ENCODE data around the gene ULBP1.
A peak's percentile ranks its signal among the peaks of the same experiment; 100 is the strongest.
"Not testable (repeated sequence)": the region's sequence is repeated elsewhere in the genome, so short reads cannot be mapped to it uniquely, and the experiment has no call there.

Gene ULBP1, protein sequence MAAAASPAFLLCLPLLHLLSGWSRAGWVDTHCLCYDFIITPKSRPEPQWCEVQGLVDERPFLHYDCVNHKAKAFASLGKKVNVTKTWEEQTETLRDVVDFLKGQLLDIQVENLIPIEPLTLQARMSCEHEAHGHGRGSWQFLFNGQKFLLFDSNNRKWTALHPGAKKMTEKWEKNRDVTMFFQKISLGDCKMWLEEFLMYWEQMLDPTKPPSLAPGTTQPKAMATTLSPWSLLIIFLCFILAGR

DNA sequence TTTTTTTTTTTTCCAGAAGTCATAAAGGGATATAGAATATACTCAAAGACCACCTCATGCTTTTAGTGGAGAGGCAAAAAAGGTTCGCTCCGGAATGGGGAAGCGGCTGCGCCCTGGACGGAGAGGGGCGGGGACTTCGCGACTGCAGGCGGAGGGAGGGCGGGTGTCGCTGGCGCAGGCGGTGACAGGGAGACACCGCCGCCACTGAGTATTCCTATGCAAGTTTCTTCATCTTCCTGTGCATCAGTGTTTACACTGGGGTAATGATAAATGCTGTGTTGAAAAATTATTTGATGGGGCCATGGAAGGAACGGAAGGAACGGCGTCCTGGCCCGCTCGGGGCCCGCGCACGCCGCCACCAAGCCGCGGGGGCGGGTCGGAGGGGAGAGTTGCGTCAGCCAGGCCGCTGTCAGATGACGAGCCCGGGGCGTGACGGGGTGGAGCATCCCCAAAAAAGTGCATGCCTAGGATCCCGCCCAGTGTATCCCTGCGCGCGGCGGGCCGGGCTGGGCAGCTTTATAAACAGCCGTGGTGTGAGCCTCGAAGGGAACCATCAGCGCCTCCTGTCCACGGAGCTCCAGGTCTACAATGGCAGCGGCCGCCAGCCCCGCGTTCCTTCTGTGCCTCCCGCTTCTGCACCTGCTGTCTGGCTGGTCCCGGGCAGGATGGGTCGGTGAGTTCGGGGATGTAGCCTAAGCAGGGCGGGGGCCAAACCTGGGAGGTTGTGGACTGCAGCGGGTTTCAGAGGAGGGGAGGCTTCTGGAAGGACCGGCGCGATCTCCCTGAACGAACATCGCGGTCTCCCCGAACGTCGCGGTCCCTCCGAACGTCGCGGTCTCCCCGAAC lies at the start of gene ULBP1:
Gene ULBP1, plus strand, starts transcription at position 482 of the 846 bp plus-strand sequence. Its CDS starts 107 bp downstream, at position 589.
- DNase-seq = peak; percentile 74

DNA sequence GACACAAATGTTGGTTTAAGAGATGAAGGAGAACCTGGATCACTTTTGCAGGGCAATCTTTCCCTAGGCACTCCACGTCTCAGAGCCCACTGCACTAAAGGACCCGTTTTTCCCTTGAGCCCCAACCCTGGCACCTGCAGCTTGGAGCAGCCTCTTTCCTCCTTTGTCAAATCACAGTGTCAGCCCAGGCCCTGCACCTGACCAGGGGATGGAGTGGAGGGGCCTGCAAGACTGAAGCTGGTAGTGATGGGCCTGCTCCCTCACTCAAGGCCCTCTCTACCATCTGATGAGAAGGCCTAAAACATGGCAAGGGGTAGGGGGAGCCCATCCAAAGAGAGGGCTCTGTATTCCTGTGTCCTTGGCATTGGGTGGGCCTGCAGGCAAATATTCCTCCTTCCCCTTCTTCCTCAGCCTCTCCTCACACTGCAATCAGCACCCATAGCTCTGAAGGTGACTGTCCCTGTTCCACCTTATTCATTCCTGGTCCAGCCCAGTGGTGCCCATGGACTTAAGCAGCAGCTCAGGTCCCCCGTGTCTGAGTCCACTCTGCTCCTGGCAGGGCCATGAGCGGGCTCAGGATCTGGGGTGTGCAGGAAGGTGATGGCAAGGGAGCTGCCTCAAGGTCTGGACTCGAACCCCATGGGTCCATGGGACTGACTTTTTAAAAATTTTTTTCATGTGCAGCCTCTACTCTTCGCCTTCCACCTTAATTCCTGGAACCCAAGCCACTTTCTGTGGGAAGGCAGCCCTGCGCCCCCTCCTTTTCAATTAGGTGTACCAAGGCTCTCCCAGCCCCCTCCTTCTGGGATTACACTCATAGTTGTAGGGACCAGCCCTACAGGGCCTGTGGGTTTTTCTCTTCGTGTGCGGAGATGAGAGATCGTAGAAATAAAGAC lies 47.5 kb upstream of the ULBP1 start:
- DNase-seq = no peak

DNA sequence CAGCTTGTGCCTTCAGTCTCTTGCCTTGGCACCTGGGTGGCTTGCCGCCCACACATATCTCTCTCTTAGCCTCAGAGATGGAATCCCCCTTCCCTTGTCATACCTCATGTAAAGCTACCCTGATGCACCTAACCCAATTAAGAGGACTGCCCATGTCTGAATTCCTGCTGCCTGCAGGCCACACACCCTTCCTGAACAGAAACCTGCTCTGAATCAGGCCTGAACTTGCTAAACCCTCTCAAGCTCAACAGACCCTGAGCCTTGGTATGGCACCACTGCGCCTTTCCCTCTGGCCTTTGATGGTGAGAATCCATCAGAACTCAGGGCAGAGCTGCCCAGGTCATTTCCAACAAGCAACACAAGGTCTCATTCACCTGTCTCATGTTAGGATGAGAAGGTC lies 46.1 kb upstream of the ULBP1 start:
- DNase-seq = no peak

DNA sequence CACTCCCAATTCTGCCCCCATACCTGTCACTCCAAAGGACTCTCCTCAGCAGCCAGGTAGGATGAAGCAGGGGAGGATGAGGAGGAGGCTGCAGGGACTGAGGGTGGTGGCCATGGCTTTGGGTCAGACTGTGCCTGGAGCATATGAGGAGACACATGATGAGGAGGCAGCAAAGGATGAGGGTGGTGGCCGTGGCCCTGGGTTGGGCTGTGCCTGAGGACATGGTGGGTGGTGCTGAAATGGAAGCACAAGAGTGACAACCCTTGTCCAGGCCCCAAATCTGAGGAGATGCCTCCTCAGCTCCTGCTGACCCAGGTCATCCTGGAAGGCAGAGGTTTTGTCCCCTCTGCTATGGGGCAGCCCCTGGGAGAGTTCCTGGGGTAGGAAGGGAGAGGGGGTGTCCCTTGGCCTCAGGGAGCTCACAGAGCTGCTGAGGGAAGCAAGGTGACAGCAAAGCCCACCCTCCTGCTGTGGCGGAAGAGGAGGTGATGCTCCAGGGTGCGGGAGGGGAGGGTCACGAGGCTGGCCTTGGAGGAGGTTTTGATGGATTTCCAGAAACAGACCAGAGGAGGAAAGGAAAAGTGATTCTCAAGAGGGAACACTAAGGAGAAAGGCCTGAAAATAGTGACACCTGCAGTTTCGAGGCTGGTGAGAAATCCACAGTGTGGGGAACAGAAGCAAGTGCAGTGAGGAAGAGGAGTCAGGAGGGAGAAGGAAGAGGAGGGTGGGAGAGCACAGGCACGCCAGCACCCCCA lies 45.4 kb upstream of the ULBP1 start:
- no peak for DNase-seq

DNA sequence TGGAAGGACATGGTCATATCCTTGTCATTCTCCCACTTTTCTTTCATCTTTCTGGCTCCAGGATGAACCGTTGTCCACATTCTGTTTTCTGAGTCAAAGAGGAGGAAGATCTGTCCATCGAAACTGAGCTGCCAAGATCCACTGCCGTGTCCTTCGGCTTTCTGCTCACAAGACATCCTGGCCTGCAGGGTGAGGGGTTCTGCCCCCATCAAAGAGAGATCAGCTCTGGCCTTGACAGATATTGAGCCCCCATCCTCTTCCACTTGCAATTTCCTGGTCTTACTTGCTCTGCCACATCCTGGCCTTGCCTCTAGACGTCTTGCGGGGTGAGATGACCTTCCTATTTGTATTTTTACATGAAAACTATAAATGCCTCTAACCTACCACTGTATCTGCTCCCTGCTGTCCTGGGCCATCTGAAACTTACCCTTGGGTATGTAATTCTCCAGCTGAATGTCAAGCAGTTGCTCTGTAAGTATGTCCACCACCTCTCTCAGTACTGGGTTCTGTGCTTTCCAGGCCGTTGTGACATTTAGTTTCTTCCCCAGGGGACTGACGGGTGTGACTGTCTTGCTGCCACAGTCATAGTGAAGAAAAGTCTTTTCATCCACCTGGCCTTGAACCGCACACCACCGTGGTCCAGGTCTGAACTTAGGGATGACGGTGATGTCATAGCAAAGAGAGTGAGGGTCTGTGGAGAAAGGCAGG lies 44.5 kb upstream of the ULBP1 start:
- DNase-seq = not testable (repeated sequence)

DNA sequence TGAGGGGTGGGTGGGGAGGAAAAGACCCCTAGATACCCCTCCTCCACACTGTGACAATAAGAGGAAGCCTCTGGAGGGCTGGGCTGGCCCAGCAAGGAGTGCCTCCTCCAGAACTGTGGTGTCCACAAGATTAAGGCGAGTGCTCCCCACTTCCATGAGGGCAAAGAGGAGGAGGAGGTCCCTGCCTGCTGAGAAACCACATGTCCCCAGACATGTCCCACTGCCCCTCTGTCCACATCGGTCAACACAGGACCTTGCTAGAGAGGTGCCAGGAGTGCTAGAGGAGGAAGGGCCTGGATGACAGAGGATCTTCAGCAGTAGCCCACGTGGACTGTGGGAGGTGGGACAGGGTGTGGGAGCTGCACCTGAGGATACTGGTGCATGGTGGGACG lies 43.9 kb upstream of the ULBP1 start:
- no peak for DNase-seq

DNA sequence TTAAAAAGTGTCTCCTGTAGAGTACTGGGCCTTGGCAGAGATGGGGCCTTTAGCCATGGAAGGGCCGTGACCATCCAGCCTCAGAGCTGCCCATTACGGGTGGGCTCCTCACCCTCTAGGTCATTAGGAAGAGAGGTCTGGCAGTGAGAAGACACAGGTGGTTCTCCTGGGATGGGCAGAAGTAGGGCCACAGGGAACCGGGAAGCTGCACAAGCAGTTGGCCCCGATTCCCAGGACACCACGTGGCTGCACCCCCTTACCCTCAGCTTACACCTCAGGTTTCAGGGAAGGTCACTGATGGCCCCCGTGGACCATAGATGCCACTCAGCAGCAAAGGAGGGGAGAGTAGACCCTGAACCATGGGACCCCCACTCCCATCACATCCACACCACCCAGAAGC lies 42.4 kb upstream of the ULBP1 start:
- DNase-seq = no peak

DNA sequence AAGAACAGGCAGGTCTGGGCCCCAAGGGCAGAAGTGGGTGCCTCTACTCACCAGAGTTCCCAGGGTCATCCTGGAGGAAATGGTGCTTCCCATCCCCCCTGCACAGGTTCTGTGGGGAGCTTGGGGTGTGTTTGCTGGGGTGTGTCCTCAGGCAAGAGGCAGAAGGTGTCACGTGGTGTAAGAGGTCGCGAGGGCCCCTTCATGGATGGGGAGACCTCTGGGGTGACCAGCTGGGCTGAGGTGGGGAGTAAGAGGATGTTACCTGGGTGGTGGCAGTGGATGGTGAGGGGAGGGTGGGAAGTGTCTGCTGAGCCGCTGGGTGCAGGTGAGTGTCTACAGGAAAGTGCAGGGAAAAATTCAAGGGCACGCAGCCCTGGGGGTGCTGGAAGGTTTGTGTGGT lies 41.7 kb upstream of the ULBP1 start:
- not testable (repeated sequence) for DNase-seq

DNA sequence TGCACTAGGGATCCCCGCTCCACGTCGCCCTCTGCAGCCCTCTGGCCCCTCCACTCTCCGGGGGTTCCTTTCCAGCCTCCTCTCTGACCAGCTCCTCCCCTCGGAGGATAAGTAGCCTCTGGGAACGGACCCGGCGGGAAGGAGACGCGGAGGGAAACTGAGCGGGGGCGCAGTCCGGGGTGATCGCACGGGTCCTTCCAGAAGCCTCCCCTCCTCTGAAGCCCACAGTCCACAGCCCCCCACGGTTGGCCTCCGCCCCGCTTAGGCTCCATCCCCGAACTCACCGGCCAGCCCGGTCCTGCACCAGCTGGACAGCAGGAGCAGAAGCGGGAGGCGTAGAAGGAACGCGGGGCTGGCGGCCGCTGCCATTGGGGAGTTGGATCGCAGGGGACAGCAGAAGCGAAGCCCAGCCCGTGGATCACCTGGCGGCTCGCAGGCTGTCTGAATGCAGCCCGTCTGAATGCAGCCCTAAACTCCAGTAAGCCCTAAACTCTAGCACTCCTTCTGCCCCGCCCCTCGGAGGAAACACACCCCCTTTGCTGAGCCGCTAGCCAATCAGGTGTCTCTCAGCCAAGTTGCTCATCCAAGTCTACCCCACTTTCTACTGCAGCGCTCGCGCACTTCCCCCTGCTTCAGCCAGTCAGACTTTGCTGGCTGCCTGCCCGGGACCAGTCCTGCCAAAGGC lies 41.0 kb upstream of the ULBP1 start, which contains the start of gene RAET1G:
Gene RAET1G, minus strand, starts transcription at position 480 of the 685 bp plus-strand sequence. Its CDS starts 111 bp downstream, at position 369.
- peak; percentile 53 for DNase-seq

DNA sequence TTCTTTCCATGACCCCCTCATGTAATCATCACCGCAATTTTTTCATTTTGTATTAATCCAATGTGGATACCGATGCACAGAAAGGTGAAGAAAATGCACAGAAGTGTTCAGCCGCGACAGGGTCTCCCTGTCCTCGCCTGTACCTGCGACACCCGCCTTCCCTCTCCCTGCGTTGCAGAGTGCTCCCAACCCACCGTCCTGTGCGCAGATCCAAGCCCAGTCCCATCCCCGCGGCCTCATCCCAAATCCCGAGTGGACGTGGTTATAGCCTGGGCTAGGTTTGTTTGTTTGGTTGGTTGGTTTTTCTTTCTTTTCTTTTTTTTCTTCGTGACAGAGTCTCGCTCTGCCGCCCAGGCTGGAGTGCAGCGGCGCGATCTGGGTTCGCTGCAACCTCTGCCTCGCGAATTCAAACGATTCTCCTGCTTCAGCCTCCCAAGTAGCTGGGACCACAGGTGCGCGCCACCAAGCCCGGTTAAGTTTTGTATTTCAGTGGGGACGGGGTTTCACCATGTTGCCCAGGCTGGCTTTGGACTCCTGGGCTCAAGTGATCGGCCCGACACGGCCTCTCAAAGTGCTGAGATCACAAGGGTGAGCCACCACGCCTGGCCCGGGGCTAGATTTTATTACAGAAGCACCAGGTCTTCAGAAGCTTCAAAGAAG lies 40.3 kb upstream of the ULBP1 start:
- no peak for DNase-seq

DNA sequence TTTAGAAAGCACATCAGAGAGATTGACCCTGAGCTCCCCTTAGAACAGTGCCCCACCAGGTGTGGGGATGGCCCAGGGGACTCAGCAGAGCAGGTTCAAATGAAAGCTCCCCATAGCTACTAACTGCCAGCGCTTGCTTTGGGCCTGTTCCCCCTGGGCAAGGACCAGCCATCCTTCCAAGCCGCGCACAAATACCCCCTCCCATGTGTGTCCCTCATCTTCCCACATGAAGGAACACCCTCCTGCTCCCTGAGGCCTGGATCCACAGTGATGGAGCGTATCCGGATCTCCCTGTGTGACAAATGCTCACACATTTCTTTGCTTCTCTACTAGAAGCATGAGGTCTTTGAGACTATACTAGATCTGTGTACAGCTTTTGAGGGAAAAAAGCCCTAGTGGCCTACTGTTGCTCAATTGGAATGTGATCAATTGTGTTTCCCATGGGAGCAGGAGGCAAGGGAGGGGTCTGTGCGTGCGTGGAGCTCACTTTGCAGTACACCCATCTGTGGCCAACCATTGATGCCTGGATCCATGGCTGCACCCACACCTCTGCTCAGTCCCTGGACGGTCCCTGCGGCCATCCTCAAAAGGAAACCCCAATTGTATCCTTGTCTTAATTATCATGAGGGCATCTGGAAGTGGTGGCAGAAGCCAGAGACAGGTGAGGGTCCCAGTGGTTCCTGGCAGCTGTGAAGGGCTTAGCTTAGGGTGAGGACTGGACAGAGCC lies 39.4 kb upstream of the ULBP1 start:
- DNase-seq = no peak

DNA sequence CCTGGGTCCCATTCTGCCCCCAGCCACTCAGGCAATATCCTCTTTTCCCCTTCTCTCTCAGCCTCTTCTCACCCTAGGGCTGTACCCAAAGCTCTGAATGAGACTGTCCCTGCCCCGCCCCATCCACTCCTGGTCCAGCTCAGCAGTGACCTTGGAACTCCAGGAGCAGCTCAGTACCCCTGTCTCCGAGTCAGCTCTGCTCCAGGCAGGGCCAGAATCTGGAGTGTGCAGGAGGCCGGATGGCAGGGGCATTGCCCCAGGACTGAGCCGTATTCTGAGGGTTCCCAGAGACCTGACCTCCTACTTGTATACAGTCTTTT lies 38.9 kb upstream of the ULBP1 start:
- no peak for DNase-seq

DNA sequence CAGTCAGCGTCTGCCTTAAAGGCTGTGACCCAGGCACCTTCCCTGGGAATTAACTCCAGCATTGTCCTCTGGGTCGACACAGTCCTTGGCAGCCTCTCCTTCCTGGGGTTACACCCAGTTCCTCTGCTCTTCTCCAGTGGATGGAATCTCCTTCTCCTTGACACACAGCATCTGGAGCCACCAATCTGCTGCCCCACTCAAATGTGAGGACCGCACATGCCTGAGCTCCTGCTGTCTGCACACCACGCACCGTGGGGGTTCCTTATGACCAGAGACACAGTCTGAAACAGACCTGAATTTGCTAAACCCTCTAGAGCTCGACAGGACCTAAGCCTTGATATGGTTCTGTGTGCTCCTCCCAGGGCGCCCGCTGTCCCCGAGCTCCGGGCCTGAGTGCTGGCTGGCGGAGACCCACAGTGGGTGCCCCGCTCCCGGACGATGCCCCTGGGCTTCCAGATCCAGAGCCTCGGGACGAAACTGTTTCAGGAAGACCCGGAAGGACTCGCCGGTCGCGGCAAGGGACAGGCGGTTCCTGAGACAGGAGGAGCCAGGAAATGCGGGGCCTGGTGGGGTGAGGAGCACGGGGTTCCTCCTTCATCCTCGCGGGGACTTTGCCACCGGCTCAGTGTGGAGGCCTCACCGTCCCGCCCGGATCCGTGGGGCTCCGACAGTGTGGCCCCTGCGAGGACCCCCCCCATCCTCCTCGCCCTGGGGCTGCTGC lies 38.3 kb upstream of the ULBP1 start:
- no peak for DNase-seq

DNA sequence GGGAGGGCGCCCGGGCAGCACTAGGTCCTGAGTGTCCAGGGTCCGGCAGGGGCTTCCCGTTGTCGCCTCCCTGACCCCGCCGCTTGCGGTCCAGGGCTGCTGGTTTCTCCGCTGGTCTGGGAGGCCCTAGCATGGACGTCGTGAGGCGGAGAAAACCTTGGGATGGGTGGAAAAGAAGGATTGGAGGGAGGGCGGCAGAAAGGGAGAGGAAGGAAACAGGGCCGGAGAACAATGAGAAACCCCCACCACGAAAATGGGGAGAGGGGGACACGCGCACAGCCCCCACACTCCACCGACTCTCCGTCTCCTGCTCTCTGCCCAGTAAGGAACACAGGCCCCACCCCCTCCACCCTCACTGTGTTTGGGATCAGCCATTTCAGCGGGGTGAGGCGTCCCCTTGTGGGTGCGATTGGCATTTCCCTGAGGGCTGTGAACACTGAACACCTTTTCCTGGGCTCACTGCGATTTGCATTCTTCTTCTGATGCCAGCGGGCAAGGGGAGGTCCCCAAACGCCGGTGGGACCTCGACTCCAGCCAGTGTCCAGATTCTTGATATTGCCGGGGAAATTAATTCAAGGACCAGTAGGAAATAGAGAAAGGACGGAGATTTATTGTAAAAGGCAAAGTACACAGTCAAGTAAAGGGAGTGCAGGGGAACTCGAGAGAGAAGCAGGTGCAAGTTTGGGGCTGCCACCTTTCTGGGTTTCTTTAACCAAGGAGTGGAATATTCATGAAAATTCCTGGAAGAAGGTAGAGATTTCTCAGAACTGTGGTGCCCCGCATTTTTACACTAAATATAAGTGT lies 37.6 kb upstream of the ULBP1 start:
- peak; percentile 76 for DNase-seq

DNA sequence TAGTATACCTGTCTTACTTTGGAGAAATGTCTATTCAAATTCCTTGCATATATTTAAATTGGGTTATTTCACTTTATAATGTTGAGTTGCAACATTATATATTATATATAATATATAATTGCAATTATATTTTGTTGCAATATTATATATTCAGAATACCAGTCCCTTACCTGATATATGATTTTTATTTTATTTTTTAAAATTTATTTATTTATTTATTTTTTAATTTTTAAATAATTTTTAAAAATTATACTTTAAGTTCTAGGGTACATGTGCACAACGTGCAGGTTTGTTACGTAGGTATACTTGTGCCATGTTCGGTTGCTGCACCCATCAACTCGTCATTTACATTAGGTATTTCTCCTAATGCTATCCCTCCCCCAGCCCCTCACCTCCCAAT lies 36.7 kb upstream of the ULBP1 start:
- not testable (repeated sequence) for DNase-seq

DNA sequence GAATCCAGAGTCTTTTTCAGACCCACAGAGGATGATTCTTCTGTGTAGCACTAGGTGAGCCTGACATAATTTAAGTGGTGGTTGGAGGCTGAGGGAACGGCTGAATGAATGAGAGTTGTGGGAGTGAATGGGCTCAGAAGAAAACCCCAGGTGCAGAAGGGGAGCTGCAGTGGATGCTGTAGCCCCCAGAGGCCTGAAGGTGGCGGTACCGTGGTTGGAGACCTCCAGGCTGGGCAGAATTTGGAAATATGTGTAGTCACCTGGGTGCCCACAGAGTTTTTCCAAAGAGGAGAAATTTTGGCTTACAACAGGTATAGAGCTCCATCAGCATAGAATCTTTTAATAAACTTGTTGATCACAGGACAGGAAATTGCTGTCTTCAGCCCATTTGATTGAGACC lies 34.3 kb upstream of the ULBP1 start:
- DNase-seq = no peak

DNA sequence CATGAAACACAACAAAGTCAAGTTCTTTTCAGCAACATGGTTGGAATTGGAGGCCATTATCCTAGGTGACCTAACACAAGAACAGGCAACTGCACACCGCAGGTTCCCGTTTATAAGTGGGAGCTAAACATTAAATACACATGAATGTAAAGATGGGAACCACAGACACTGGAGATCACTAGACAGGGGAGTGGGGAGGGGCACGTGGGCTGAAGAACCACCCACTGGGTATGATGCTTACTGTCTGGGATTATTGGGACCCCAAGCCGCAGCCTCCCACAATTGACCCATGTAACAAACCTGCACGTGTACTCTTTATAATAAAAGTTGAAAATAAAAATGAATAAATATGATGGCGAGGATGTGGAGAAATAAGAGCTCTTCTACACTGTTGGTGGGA lies 32.2 kb upstream of the ULBP1 start:
- DNase-seq = no peak

DNA sequence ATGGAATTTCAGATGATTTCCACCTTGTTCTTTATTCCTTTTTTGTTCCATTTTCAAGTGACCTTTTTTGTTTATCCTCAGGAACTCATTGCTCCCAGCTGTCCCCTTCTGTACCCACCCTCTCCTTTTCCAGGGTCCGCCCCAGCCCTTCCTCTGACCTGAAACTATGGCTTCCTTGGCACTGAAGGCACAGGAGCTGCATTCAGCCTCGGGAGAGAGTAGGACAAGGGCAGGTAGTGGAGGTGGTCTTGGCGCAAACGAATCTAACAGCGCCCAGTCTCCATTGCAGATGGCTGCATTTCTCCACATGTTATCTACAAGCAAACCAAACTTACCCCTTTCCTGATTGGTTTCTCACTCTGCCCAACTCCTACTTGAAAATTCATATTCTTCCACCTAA lies 30.7 kb upstream of the ULBP1 start:
- no peak for DNase-seq

DNA sequence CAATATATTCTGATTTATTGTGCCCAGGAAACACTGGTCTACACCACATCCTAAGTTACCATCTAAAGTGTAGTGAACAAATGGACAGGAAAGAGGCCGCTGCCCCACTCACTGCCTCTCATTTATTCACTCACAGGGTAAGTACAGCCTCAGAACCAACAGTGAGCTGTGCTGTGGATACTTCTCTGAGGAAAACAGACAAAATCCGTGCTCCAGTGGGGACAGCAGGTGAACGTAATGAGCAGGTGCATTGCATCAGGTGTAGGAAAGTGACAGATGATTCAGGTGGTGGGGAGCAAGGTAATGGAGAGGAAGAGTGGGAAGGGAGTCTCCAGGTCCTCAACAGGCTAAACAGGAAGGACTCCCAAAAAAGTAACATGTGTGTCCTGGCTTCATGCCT lies 30.3 kb upstream of the ULBP1 start:
- no peak for DNase-seq
